ENCODE measurements around the gene DNASE1L3. TPM values are rescaled to one million over a fixed set of nuclear protein-coding genes. Genes with fewer than 3 reads are reported as not detected.
A peak's percentile ranks its signal among the peaks of the same experiment; 100 is the strongest.

Gene DNASE1L3
- total and polyA plus RNA-seq, 10 donors, result 52.1 to 245 (median 130) TPM

DNA sequence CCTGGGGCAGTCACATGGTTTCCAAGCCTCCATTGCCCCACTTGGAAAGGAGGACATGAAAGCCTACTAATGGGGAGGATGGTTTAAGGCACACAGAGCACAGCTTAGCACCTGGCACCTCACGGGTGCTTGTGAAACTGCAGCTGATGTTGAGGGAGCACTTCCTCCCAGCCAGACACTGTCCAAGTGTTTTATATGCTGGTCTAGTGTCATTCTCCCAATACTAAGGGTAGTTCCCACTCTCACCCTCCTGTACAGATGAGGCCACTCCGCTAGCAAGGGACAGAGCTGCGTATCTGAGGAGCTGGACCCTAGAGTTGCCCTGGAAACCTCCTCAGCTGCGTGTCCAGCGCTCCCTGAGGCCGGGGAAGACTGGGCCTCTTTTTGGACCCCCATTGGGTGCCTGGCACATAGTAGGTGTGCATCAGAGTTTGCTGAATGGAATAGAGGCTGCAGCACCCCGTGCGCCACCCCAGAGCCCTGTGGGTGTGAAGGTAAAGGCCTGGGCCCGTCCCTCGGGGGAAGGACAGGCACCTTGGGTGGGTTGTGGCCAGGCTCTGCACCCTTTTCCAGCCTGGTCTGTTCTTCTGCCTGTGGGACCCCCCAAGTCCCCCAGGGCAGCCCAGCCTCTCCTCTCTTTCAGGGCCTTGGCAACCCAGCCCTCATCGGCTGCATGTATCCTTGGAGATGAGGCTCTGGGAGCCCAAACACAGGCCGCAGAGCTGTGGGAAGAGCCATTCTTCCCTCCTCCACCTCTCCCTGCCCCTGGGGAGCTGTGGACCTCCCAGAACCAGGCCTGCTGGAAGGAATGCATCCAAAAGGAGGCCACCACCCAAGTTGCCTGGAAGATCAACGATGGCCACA lies 31.3 kb downstream of the DNASE1L3 start:
- H3K9me3 ChIP-seq, result no peaks in the 10 kb centered on the region
- no peak overlapping the region for H3K4me3 ChIP-seq
- peak; percentile 63 for DNase-seq
- H3K4me1 ChIP-seq, result peaks cover 6 to 44% (median 37%) of the 10 kb centered on the region in 6 donors
- TF ChIP-seq, protein P1, sequence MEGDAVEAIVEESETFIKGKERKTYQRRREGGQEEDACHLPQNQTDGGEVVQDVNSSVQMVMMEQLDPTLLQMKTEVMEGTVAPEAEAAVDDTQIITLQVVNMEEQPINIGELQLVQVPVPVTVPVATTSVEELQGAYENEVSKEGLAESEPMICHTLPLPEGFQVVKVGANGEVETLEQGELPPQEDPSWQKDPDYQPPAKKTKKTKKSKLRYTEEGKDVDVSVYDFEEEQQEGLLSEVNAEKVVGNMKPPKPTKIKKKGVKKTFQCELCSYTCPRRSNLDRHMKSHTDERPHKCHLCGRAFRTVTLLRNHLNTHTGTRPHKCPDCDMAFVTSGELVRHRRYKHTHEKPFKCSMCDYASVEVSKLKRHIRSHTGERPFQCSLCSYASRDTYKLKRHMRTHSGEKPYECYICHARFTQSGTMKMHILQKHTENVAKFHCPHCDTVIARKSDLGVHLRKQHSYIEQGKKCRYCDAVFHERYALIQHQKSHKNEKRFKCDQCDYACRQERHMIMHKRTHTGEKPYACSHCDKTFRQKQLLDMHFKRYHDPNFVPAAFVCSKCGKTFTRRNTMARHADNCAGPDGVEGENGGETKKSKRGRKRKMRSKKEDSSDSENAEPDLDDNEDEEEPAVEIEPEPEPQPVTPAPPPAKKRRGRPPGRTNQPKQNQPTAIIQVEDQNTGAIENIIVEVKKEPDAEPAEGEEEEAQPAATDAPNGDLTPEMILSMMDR (IDR thresholded peaks at IDR 0.05 in 8 of 11, conservative IDR thresholded peaks at IDR 0.05 in 3 of 11), result no peak
- no peak for TF ChIP-seq POLR2AphosphoS5 (IDR thresholded peaks at IDR 0.05)
- TF ChIP-seq POLR2A (IDR thresholded peaks at IDR 0.05), result no peak
- H3K27me3 ChIP-seq (replicated peaks in 1 of 7), result peaks cover 0 to 15% (median 0%) of the 10 kb centered on the region in 7 donors
- WGBS, 5 donors, result 83 to 94% (median 91%) methylated on average over 6 to 13 of the region's 13 CpGs
- H3K36me3 ChIP-seq, result no peaks in the 10 kb centered on the region
- intact Hi-C loops (cut with DNase I; ENCODE audit: low total_unique reads), result loop anchor here (5.0 kb wide), 1 partner anchor 172 kb away; the partner anchor contains the start of gene FLNB
- H3K27ac ChIP-seq, result no peak overlapping the region

DNA sequence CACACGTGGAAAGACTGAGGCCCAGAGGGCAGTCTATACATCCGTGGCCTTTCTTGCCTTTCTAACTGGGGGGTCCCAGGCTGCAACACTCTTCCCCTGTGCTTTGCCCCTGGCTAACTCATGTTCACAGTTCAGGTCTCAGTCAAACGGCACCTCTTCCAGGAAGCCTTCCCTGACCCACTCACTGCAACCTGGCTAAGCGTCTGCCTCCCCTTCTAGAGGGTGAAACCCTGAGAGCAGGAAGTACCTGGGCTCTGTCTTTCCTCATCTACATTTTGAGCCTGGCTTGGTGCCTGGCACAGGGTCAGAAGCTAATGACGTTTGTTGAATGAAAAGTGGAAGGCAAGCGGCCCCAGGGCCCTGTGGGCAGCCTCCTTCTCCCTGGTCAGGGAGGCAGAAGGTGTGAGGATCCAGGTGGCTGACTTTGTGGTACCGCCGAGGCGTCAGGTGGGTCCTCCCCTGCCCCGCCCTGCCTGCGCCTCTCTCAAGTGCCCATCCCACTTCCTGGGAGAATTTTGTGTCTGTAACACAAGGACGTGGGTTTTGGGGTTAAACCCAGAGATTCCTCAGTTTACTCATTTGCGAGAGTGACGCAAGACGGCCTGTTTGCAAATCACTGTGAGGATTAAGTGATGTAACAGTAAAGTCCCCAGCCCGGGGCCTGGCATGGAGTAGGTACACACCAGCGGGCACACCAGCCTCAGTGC lies 32.1 kb downstream of the DNASE1L3 start:
- intact Hi-C loops (cut with DNase I; ENCODE audit: low total_unique reads), result loop anchor here (5.0 kb wide), 1 partner anchor 171 kb away; the partner anchor contains the start of gene FLNB
- H3K9me3 ChIP-seq, result no peaks in the 10 kb centered on the region
- peak; percentile 74 for DNase-seq
- no peak overlapping the region for H3K27ac ChIP-seq
- H3K4me1 ChIP-seq, result peaks cover 8 to 52% (median 42%) of the 10 kb centered on the region in 6 donors
- no peaks in the 10 kb centered on the region for H3K36me3 ChIP-seq
- WGBS, 5 donors, result 53 to 70% (median 59%) methylated on average over 17 of the region's 17 CpGs
- TF ChIP-seq, protein P1 (IDR thresholded peaks at IDR 0.05 in 8 of 11, conservative IDR thresholded peaks at IDR 0.05 in 3 of 11), result no peak
- no peak for TF ChIP-seq POLR2AphosphoS5 (IDR thresholded peaks at IDR 0.05)
- no peak for TF ChIP-seq POLR2A (IDR thresholded peaks at IDR 0.05)
- H3K27me3 ChIP-seq (replicated peaks in 1 of 7), result peaks cover 0 to 15% (median 0%) of the 10 kb centered on the region in 7 donors
- H3K4me3 ChIP-seq, result peak overlapping the region in 3 of 8 donors; percentile 34 to 73 (median 39)

- WGBS, 5 donors, result 12 to 14% (median 13%) methylated on average over 29 to 46 of the region's 46 CpGs
- Histone ChIP-seq H3K9me3 (no peaks in the 10 kb centered on the region), H3K36me3 (no peaks in the 10 kb centered on the region), H3K4me3 (peak overlapping the region; percentile 27 to 73 (median 38)), H3K27me3 (replicated peaks in 1 of 7) (peaks cover 0 to 15% (median 0%) of the 10 kb centered on the region in 7 donors), H3K4me1 (peaks cover 8 to 59% (median 49%) of the 10 kb centered on the region in 6 donors), H3K27ac (peak overlapping the region in 1 of 8 donors; percentile 7)
- intact Hi-C loops (cut with DNase I; ENCODE audit: low total_unique reads), result loop anchor here (5.0 kb wide), 1 partner anchor 171 kb away; the partner anchor contains the start of gene FLNB
- TF ChIP-seq POLR2AphosphoS5 (IDR thresholded peaks at IDR 0.05), result peak; percentile 54 to 77 (median 71)
- TF ChIP-seq, protein P1 (IDR thresholded peaks at IDR 0.05 in 8 of 11, conservative IDR thresholded peaks at IDR 0.05 in 3 of 11), result peak; percentile 86 to 98 (median 96)
- no peak for TF ChIP-seq POLR2A (IDR thresholded peaks at IDR 0.05)
- peak; percentile 98 for DNase-seq
Observed at GRCh38 chr3:58177747-58178527, 32.8 kb downstream of the DNASE1L3 start.

Data from spleen (tissue), 11 donors.